SK-N-SH (cell line): ENCODE measurements around the gene POTEF. TPM values are rescaled to one million over a fixed set of nuclear protein-coding genes. Genes with fewer than 3 reads are reported as not detected.
A peak's percentile ranks its signal among the peaks of the same experiment; 100 is the strongest.
"Not testable (repeated sequence)": the region's sequence is repeated elsewhere in the genome, so short reads cannot be mapped to it uniquely, and the experiment has no call there.

Experiments used
- CTCF ChIA-PET: fragments of 300-600, 350-600 bp; formaldehyde crosslinking; extraction: SDS; loops from one replicate; lab custom pipeline; 2021; lab: Yijun Ruan, JAX
- POLR2A ChIA-PET: fragments of 350-600 bp; sonication (Branson Sonifier 250); formaldehyde crosslinking; extraction: SDS; loops from one replicate; lab custom pipeline; 2020; ENCODE audit warnings: antibody characterized with exemption, inconsistent platforms; lab: Yijun Ruan, JAX
- DNase-seq: peaks from one replicate; pipeline ENCODE4 v3.0.0; 2012
- H2AFZ ChIP-seq: fragments of 200-600 bp; sonication (generic); 2 replicates; pipeline ENCODE4 v1.8.1; 2016; ENCODE audit warnings: antibody characterized with exemption, mild to moderate bottlenecking, low read depth
- H3F3A ChIP-seq: fragments of 200-600 bp; sonication (generic); replicated peaks from 2 replicates; pipeline ENCODE3; 2016; ENCODE audit warnings: antibody characterized with exemption, mild to moderate bottlenecking; ENCODE audit not compliant: insufficient read depth
- H3K27ac ChIP-seq, 2 experiments: fragments of 200-500 bp in 1 of 2; fragments of 200-600 bp in 1 of 2; sonication (Bioruptor generic) in 1 of 2; sonication (generic), shearing (Covaris generic) in 1 of 2; 2 replicates each; pipeline versions ENCODE4 v1.5.1 to v1.6.1; 2014 to 2016; ENCODE audit warnings: low read depth in 2 of 2, inconsistent platforms in 1 of 2, low read length in 1 of 2, mild to moderate bottlenecking in 1 of 2, mixed read lengths in 1 of 2
- H3K27me3 ChIP-seq: fragments of 200-600 bp; sonication (generic), shearing (Covaris generic); 2 replicates; pipeline ENCODE4 v1.6.1; 2016; ENCODE audit warnings: mixed run types; ENCODE audit not compliant: insufficient read depth
- H3K36me3 ChIP-seq, 2 experiments: fragments of 200-500 bp in 1 of 2; fragments of 200-600 bp in 1 of 2; sonication (Bioruptor generic) in 1 of 2; sonication (generic) in 1 of 2; replicated peaks in 1 of 2; 2 replicates each; pipeline versions ENCODE3 to v1.5.1; 2014 to 2016; ENCODE audit warnings: low read length in 1 of 2, mild to moderate bottlenecking in 1 of 2; ENCODE audit not compliant: insufficient read depth in 2 of 2, control insufficient read depth in 1 of 2
- H3K4me1 ChIP-seq, 2 experiments: fragments of 200-500 bp in 1 of 2; fragments of 200-600 bp in 1 of 2; sonication (Bioruptor generic) in 1 of 2; sonication (generic), shearing (Covaris generic) in 1 of 2; 2 replicates each; pipeline versions ENCODE4 v1.5.1 to v1.6.1; 2014 to 2016; ENCODE audit warnings: low read depth in 1 of 2, low read length in 1 of 2, mixed run types in 1 of 2; ENCODE audit not compliant: insufficient read depth in 2 of 2, control insufficient read depth in 1 of 2
- H3K4me2 ChIP-seq: fragments of 200-600 bp; sonication (generic), shearing (Covaris generic); 2 replicates; pipeline ENCODE4 v1.6.1; 2017; ENCODE audit warnings: mixed run types
- H3K4me3 ChIP-seq, 2 experiments: fragments of 200-500 bp in 1 of 2; fragments of 200-600 bp in 1 of 2; sonication (Bioruptor generic) in 1 of 2; sonication (generic), shearing (Covaris generic) in 1 of 2; 2 replicates each; pipeline versions ENCODE4 v1.5.1 to v1.8.1; 2014 to 2016; ENCODE audit warnings: low read depth in 2 of 2, inconsistent platforms in 1 of 2, low read length in 1 of 2, mild to moderate bottlenecking in 1 of 2, mixed read lengths in 1 of 2, moderate library complexity in 1 of 2
- H3K79me2 ChIP-seq: fragments of 200-600 bp; sonication (generic); 2 replicates; pipeline ENCODE4 v1.8.1; 2017; ENCODE audit warnings: mild to moderate bottlenecking; ENCODE audit not compliant: insufficient read depth
- H3K9ac ChIP-seq: fragments of 200-600 bp; sonication (generic); 2 replicates; pipeline ENCODE4 v1.6.1; 2017; ENCODE audit warnings: mixed run types
- H3K9me2 ChIP-seq: fragments of 200-600 bp; sonication (generic); 2 replicates; pipeline ENCODE4 v1.6.1; 2017; ENCODE audit warnings: mixed run types
- H3K9me3 ChIP-seq: fragments of 200-600 bp; sonication (generic); 2 replicates; pipeline ENCODE4 v1.6.1; 2017; ENCODE audit warnings: mixed run types, mild to moderate bottlenecking, moderate library complexity
- H4K20me1 ChIP-seq: fragments of 200-600 bp; sonication (generic); 2 replicates; pipeline ENCODE4 v1.6.1; 2017; ENCODE audit warnings: mild to moderate bottlenecking, mixed run types; ENCODE audit not compliant: insufficient read depth
- CHD2 ChIP-seq: fragments of 150-350 bp; IDR thresholded peaks from 2 replicates; pipeline ENCODE4 v1.6.1; 2018; ENCODE audit warnings: low read length; ENCODE audit not compliant: partially characterized antibody
- CTCF ChIP-seq: fragments of 200-600 bp; sonication (generic); IDR thresholded peaks from 2 replicates; pipeline ENCODE4 v1.6.1; 2017; ENCODE audit warnings: antibody characterized with exemption, mild to moderate bottlenecking, moderate library complexity
- FOXM1 ChIP-seq: IDR thresholded peaks from 2 replicates; pipeline ENCODE4 v1.4.0; 2012; ENCODE audit warnings: low read depth, mild to moderate bottlenecking
- MEF2A ChIP-seq: IDR thresholded peaks from 2 replicates; pipeline ENCODE4 v1.4.0; 2012; ENCODE audit warnings: low read depth, borderline replicate concordance
- MXI1 ChIP-seq: IDR thresholded peaks from 2 replicates; pipeline ENCODE4 v1.6.1; 2012; ENCODE audit warnings: mild to moderate bottlenecking, low read depth, low read length, improper control_type of control experiment
- RAD21 ChIP-seq: IDR thresholded peaks from 2 replicates; pipeline ENCODE4 v1.6.1; 2012; ENCODE audit warnings: mild to moderate bottlenecking, low read length
- SMC3 ChIP-seq: IDR thresholded peaks from 2 replicates; pipeline ENCODE4 v1.6.1; 2012; ENCODE audit warnings: low read depth, low read length, improper control_type of control experiment
- YY1 ChIP-seq: IDR thresholded peaks from 2 replicates; pipeline ENCODE4 v1.4.0; 2012; ENCODE audit warnings: low read depth, mild to moderate bottlenecking
- WGBS: methylation state at CpG from one replicate; pipeline ENCODE4 v1.1.6; 2017; ENCODE audit warnings: low lambda C conversion rate; 5-methylcytosine and 5-hydroxymethylcytosine counted together
- polyA plus RNA-seq, 3 experiments: library from polyadenylated mRNA; depleted of rRNA; stranded (reverse); fragments of >200 nt; gene quantifications; 2 replicates each; pipeline ENCODE4 v1.2.3, GENCODE V29; 2012
- TF ChIP-seq, protein P1 (sequence below): IDR thresholded peaks from 2 replicates; pipeline ENCODE4 v1.4.0; 2012; ENCODE audit warnings: low read depth, borderline replicate concordance

The POTEF gene
- polyA plus RNA-seq, 1 of the 3 experiments (the other 2 are of a cell fraction), result not detected

DNA sequence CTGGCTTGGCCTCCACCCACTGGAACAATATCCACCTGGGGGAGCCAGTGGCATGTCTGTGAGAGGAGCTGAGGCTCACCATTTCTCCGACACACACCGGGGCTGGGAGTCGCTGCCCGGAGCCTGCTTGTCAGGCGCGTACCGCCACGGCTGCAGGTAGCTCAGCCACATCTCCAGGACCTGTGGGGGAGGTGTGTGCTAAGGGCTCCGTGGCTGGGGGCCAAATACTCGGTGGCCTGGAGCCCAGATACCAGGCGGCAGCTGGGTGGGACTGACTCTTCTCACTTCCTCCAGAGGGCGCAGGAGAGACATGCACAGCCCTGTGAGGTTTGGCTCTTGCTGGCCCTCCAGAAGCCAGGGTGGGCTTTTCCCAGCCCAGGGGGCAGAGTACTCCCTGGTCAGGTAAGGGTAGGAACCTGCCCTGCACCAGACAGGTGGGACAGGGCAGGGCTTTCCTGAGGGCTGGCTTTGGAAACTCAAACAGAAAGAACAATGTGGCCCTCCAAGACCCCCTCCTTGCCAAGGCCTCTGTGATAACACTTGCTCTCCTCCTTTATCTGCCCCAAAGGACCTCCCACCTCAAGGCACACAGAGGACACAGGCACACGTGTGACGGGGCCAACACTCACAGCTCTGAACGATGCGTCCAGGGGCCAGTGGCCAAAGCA, 27.1 kb upstream of the POTEF start:
- H3K9ac ChIP-seq, H3K9me3 ChIP-seq, H2AFZ ChIP-seq, H3K27ac ChIP-seq, H4K20me1 ChIP-seq, H3F3A ChIP-seq, H3K4me3 ChIP-seq, H3K79me2 ChIP-seq, POLR2A ChIA-PET, H3K9me2 ChIP-seq, H3K27me3 ChIP-seq, H3K4me2 ChIP-seq: not testable (repeated sequence)
- peak; percentile 76 for DNase-seq
- CTCF ChIA-PET, result interaction anchor here (0.6 to 1.4 kb wide), 5 partner anchors 174 to 232 kb away, joined by 3 to 10 read pairs (median 4); no protein-coding TSS in a partner anchor
- peak; percentile 59 for TF ChIP-seq CTCF
- TF ChIP-seq RAD21, result peak; percentile 50
- peak; percentile 35; the same call in 1 of the 2 replicates for TF ChIP-seq SMC3
- 90% methylated on average over 8 of the region's 16 CpGs for WGBS
- Histone ChIP-seq H3K4me1 (peaks cover 0 to 21% of the 10 kb centered on the region in 2 experiments; a peak in 1 of 4 replicates), H3K36me3 (peaks cover 0 to 32% of the 10 kb centered on the region in 2 experiments)

DNA sequence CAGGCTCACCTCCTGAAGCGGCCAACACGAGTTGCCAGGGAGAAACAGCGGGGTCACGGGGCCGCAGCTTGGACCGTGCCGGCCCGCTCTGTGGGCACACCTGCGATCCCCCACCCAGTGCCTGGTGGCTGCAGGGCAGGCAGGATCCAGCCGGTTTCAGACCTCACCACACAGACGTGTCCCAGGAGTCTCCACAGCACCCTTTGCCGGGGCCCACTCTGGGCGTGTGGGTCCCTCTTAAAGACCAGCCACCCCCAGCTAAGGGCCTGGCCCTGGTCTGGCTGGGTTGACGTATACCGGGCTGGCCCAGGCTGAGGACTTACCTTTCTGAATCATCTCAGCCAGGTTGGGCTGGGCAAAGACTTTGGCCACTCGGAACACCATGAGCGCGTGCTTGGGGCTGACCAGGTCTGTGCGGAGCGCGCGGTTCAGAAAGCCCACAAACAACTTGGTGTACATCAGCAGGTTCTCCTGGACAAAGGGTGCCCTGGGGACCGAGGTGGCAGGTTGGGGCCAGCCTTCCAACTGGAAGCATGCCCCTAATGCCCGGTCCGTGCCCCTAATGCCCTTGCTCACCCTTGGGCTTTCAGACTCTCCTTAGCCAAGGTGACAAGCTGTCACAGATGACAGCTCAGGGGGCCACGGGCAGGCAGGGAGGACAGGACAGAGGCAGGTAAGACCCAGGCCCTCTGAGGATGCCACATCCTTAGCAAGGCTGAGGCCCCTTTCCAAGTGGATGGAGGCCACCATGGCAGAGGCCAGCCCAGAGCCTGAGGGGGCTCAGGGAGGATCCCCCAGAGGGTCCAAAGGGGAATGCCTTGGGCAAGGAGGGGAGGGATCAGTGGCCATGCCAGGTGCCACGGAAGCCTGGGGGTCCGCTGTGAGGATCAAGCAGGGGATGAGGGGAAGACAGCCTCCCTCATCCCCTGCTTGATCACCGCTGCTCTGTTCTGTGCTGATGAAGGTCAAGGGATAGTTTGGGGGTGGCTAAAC, 26.0 kb upstream of the POTEF start:
- no peak overlapping the region for H3K9ac ChIP-seq
- no peaks in the 10 kb centered on the region for H3K9me2 ChIP-seq
- peaks cover 0 to 31% of the 10 kb centered on the region in 2 experiments for H3K36me3 ChIP-seq
- no peak overlapping the region for H3K4me3 ChIP-seq
- TF ChIP-seq MXI1 (no peak), FOXM1 (no peak), YY1 (no peak), CHD2 (no peak), MEF2A (no peak), RAD21 (no peak), SMC3 (no peak)
- TF ChIP-seq, protein P1, sequence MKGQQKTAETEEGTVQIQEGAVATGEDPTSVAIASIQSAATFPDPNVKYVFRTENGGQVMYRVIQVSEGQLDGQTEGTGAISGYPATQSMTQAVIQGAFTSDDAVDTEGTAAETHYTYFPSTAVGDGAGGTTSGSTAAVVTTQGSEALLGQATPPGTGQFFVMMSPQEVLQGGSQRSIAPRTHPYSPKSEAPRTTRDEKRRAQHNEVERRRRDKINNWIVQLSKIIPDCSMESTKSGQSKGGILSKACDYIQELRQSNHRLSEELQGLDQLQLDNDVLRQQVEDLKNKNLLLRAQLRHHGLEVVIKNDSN, result no peak
- POLR2A ChIA-PET, result no interaction called here
- no peaks in the 10 kb centered on the region for H3K79me2 ChIP-seq
- H3K27me3 ChIP-seq, result no peaks in the 10 kb centered on the region
- H3F3A ChIP-seq, result no peaks in the 10 kb centered on the region
- H4K20me1 ChIP-seq, result no peaks in the 10 kb centered on the region
- no peak overlapping the region for H3K4me2 ChIP-seq
- H3K9me3 ChIP-seq, result no peaks in the 10 kb centered on the region
- H3K27ac ChIP-seq, result no peak overlapping the region; a peak in 1 of 4 replicates
- 96% methylated on average over 22 of the region's 29 CpGs for WGBS
- no peak overlapping the region for H2AFZ ChIP-seq
- no peak for DNase-seq
- peaks cover 0 to 21% of the 10 kb centered on the region in 2 experiments; a peak in 1 of 4 replicates for H3K4me1 ChIP-seq
- CTCF ChIA-PET, result interaction anchor here (0.6 to 1.4 kb wide), 5 partner anchors 175 to 231 kb away, joined by 3 to 10 read pairs (median 4); no protein-coding TSS in a partner anchor

- H3K9me2 ChIP-seq, H3K9me3 ChIP-seq, H3K79me2 ChIP-seq, DNase-seq, H3F3A ChIP-seq, H3K27ac ChIP-seq, H3K9ac ChIP-seq, CTCF ChIA-PET, H4K20me1 ChIP-seq, POLR2A ChIA-PET, H2AFZ ChIP-seq, H3K27me3 ChIP-seq, H3K4me2 ChIP-seq, H3K4me3 ChIP-seq: not testable (repeated sequence)
- WGBS, result 100% methylated on average over 5 of the region's 8 CpGs
- Histone ChIP-seq H3K36me3 (peaks cover 0 to 25% of the 10 kb centered on the region in 2 experiments), H3K4me1 (peaks cover 0 to 21% of the 10 kb centered on the region in 2 experiments; a peak in 1 of 4 replicates)
These were observed 25.4 kb upstream of the POTEF start for GRCh38 chr2:130154423-130154770.

DNA sequence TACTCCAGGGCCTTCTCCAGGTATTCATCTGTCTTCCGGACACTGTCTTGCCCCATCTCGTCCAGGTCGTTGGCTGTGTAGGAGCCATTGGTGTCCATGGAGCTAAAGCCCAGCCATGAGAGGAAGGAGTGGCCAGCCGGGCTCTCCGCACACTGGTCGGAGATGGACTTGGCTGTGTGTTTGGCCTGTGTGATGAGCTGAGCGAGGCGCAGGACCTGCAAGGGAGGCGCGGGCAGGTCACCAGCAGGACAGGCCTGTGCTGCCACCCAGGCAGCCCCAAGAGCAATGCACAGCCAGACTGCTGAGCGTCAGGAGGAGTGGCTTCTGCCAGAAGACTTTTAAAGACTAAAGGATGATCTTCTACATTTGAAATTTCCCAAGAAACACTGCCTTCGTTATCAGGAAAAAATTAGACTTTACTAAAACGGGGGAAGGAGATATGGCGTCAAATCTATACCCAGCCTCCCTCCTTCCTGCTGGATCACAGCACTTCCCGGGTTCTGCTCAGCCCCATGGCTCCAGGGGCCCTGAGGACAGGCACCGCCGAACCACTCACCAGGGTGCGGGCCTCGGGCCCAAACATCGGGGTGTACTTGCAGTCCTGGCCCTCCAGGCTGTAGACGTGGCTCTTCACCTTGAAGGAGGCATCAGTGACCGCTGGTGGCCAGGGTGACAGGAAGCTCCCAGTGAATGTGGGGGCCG, 24.9 kb upstream of the POTEF start:
- H3K9me2 ChIP-seq, H3K4me2 ChIP-seq, H2AFZ ChIP-seq, H3K4me3 ChIP-seq, CTCF ChIA-PET, H3K9me3 ChIP-seq, H3K27ac ChIP-seq, H3K9ac ChIP-seq, H3K27me3 ChIP-seq, H3K79me2 ChIP-seq, DNase-seq, H4K20me1 ChIP-seq, POLR2A ChIA-PET, H3F3A ChIP-seq: not testable (repeated sequence)
- Histone ChIP-seq H3K4me1 (peaks cover 0 to 21% of the 10 kb centered on the region in 2 experiments; a peak in 1 of 4 replicates), H3K36me3 (peaks cover 0 to 25% of the 10 kb centered on the region in 2 experiments)
- 87% methylated on average over 13 of the region's 23 CpGs for WGBS
